AG04450 (cell line): Measurements from ENCODE around the gene ZDHHC14. TPM values are rescaled to one million over a fixed set of nuclear protein-coding genes. Genes with fewer than 3 reads are reported as not detected.

Experiments used
- CTCF ChIA-PET: fragments of 300-600, 350-600 bp; formaldehyde crosslinking; extraction: SDS; loops from one replicate; lab custom pipeline; 2022; ENCODE audit warnings: antibody characterized with exemption, inconsistent platforms; lab: Charles Lee
- POLR2A ChIA-PET: fragments of 350-600 bp; formaldehyde crosslinking; extraction: SDS; loops from one replicate; lab custom pipeline; 2021; ENCODE audit warnings: antibody characterized with exemption, inconsistent platforms; lab: Yijun Ruan, JAX
- DNase-seq: peaks from one replicate; pipeline ENCODE4 v3.0.0-alpha.2; 2011; ENCODE audit warnings: low read depth, low spot score
- H3K27ac ChIP-seq: one replicate; pipeline ENCODE4 v1.5.1; 2012; ENCODE audit warnings: low read depth, low read length, control low read depth
- H3K27me3 ChIP-seq: one replicate; pipeline ENCODE4 v1.6.0; 2012; ENCODE audit warnings: low read length; ENCODE audit not compliant: control insufficient read depth, insufficient read depth
- H3K4me3 ChIP-seq: 2 replicates; pipeline ENCODE4 v1.5.1; 2011; ENCODE audit warnings: mild to moderate bottlenecking, low read depth, low read length, control low read depth
- H3K9me3 ChIP-seq: 2 replicates; pipeline ENCODE4 v1.5.1; 2012; ENCODE audit warnings: low read length; ENCODE audit not compliant: control insufficient read depth, insufficient read depth
- polyA plus RNA-seq: library from polyadenylated mRNA; depleted of rRNA; stranded (reverse); fragments of >200 nt; gene quantifications from 2 replicates; pipeline ENCODE4 v1.2.3, GENCODE V29; 2011
- TF ChIP-seq, protein P1 (sequence below): IDR thresholded peaks from 2 replicates; pipeline ENCODE4 v1.5.1; 2011; ENCODE audit warnings: low read depth, low read length, control low read depth, inconsistent platforms

The ZDHHC14 gene
- polyA plus RNA-seq, 1 experiment = 2.2 TPM

DNA sequence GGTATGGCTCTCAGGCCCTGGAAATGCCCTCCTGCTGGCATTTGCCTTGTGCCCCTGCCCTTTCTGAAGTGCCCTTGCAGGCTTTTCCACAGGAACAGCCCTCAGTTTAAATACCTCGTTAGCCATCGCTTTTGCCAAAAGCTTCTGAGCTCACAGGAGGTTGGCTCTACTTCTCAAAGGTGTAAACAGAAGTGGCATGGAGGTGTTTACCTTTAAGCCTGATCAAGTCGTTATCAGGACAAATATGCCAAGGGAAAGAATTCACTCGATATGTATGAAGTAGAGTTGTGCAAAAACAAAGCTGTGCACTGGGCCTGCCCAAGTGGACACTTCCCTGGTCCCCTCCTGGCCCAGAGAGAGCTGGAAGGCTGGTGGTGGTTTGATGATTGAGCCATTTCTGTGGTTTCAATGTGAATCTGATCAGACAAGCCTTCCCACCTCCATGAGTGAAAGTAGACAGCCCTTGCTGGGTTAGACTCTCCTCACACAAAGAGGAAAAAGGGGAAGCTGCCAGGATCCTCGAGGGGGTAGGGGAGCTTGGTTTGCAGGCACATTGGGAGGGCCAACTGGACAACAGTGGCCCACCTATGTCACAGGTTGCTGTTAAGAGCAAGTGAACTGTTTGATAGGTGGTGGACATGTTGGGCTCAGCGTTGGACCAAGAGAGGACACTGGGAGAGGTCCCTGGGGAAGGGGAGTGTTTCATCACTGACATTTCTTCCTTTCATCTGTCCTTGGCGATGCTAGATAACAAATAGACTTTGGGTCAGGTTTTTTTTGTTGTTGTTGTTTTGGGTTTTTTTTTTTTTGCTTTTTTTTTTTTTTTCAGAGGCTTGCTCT lies 98.7 kb downstream of the ZDHHC14 start:
- ChIA-PET POLR2A (no interaction called here), CTCF (no interaction called here)
- TF ChIP-seq, protein P1, sequence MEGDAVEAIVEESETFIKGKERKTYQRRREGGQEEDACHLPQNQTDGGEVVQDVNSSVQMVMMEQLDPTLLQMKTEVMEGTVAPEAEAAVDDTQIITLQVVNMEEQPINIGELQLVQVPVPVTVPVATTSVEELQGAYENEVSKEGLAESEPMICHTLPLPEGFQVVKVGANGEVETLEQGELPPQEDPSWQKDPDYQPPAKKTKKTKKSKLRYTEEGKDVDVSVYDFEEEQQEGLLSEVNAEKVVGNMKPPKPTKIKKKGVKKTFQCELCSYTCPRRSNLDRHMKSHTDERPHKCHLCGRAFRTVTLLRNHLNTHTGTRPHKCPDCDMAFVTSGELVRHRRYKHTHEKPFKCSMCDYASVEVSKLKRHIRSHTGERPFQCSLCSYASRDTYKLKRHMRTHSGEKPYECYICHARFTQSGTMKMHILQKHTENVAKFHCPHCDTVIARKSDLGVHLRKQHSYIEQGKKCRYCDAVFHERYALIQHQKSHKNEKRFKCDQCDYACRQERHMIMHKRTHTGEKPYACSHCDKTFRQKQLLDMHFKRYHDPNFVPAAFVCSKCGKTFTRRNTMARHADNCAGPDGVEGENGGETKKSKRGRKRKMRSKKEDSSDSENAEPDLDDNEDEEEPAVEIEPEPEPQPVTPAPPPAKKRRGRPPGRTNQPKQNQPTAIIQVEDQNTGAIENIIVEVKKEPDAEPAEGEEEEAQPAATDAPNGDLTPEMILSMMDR = no peak
- H3K4me3 ChIP-seq = no peak overlapping the region
- DNase-seq = no peak
- no peaks in the 10 kb centered on the region for H3K9me3 ChIP-seq
- no peak overlapping the region for H3K27ac ChIP-seq
- no peaks in the 10 kb centered on the region for H3K27me3 ChIP-seq

GRCh38 chr6:157481189-157481864 lies 100.3 kb downstream of the ZDHHC14 start:
- ChIA-PET POLR2A (no interaction called here), CTCF (no interaction called here)
- no peak overlapping the region for H3K27ac ChIP-seq
- no peaks in the 10 kb centered on the region for H3K27me3 ChIP-seq
- no peak for DNase-seq
- TF ChIP-seq, protein P1 = no peak
- no peak overlapping the region for H3K4me3 ChIP-seq
- no peaks in the 10 kb centered on the region for H3K9me3 ChIP-seq

DNA sequence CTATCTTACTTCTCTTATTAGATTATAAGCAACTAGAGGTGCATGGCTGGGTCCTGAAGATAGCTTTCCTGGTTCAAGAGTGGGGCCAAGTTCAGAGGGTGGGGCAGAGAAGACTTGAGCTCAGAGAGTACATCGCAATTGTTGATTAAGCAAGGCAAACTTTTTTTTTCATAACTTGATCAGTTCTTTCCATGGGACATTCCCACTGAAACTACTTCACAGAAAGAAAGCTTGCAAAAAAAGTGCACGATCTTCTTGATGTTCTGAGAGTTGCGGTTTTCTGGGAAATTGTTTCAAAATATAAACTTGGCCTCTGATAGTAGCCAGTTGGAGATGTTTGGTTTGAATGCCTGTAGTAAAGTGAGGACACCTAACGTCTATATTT lies 100.9 kb downstream of the ZDHHC14 start:
- ChIA-PET CTCF (no interaction called here), POLR2A (no interaction called here)
- H3K9me3 ChIP-seq = no peaks in the 10 kb centered on the region
- TF ChIP-seq, protein P1 = no peak
- peaks cover 4% of the 10 kb centered on the region for H3K27me3 ChIP-seq
- DNase-seq = no peak
- H3K4me3 ChIP-seq = no peak overlapping the region
- no peak overlapping the region for H3K27ac ChIP-seq

- Histone ChIP-seq H3K27ac (no peak overlapping the region), H3K4me3 (no peak overlapping the region), H3K9me3 (no peaks in the 10 kb centered on the region), H3K27me3 (peaks cover 9% of the 10 kb centered on the region)
- TF ChIP-seq, protein P1 = no peak
- DNase-seq = no peak
- ChIA-PET POLR2A (no interaction called here), CTCF (no interaction called here)
Measured at GRCh38 chr6:157483770-157484169, 102.8 kb downstream of the ZDHHC14 start.

GRCh38 chr6:157484181-157484580 lies 103.2 kb downstream of the ZDHHC14 start:
- ChIA-PET CTCF (no interaction called here), POLR2A (no interaction called here)
- TF ChIP-seq, protein P1 = no peak
- DNase-seq = no peak
- Histone ChIP-seq H3K4me3 (no peak overlapping the region), H3K9me3 (no peaks in the 10 kb centered on the region), H3K27me3 (peaks cover 10% of the 10 kb centered on the region), H3K27ac (no peak overlapping the region)
